SJSA1 (cell line): ENCODE data around the gene CLDN24. TPM values are rescaled to one million over a fixed set of nuclear protein-coding genes. Genes with fewer than 3 reads are reported as not detected.

Source experiments
- DNase-seq, 2 experiments: peaks; one replicate each; pipeline ENCODE4 v3.0.0-alpha.2; 2015 to 2020; ENCODE audit warnings: low spot score in 2 of 2, low read depth in 1 of 2
- H3K27ac ChIP-seq: fragments of 250-450 bp; sonication (Bioruptor Pico); 2 replicates; pipeline ENCODE4 v1.5.1; 2020; ENCODE audit warnings: mild to moderate bottlenecking, moderate library complexity
- H3K27me3 ChIP-seq: fragments of 250-450 bp; sonication (Bioruptor Pico); replicated peaks from 2 replicates; pipeline ENCODE4 v1.5.1; 2020; ENCODE audit warnings: mild to moderate bottlenecking, moderate library complexity
- H3K36me3 ChIP-seq: fragments of 250-450 bp; sonication (Bioruptor Pico); 2 replicates; pipeline ENCODE4 v1.5.1; 2020; ENCODE audit warnings: mild to moderate bottlenecking
- H3K4me1 ChIP-seq: fragments of 250-450 bp; sonication (Bioruptor Pico); replicated peaks from 2 replicates; pipeline ENCODE4 v1.6.1; 2021; ENCODE audit warnings: mild to moderate bottlenecking
- H3K4me3 ChIP-seq: fragments of 250-450 bp; sonication (Bioruptor Pico); 2 replicates; pipeline ENCODE4 v1.5.1; 2020; ENCODE audit warnings: mild to moderate bottlenecking
- H3K9me3 ChIP-seq: fragments of 250-450 bp; sonication (Bioruptor Pico); replicated peaks from 2 replicates; pipeline ENCODE4 v1.5.1; 2020; ENCODE audit warnings: mild to moderate bottlenecking
- total RNA-seq: library from RNA; depleted of rRNA; stranded (reverse); fragments of >200 nt; shearing (Covaris generic); gene quantifications from 2 replicates; pipeline ENCODE4 v1.2.3, GENCODE V29; 2014

The CLDN24 gene
- total RNA-seq, 1 experiment from 2014 or later, result not detected

DNA sequence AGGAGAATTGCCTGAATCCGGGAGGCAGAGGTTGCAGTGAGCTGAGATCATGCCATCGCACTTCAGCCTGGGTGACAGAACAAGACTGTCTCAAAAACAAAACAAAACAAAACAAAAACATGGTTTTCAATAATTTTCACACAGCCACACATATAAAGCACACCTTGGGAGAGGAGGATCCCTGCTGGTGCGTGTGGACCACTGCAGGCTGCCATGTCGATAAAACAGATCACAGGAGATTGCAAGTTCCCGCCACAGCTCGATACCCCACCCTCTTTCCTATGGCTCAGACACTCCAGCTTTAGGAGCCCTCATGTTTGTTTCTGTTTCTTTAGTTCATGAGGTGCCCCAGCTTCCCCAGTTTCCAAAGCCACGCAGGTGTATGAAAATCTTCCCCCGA, 31.3 kb upstream of the CLDN24 start:
- Histone ChIP-seq H3K4me1 (peaks cover 17% of the 10 kb centered on the region), H3K27ac (no peak overlapping the region), H3K9me3 (peaks cover 4% of the 10 kb centered on the region; the same call in 1 of the 2 replicates), H3K27me3 (no peaks in the 10 kb centered on the region), H3K36me3 (no peaks in the 10 kb centered on the region), H3K4me3 (no peak overlapping the region)
- DNase-seq, result no peak

DNA sequence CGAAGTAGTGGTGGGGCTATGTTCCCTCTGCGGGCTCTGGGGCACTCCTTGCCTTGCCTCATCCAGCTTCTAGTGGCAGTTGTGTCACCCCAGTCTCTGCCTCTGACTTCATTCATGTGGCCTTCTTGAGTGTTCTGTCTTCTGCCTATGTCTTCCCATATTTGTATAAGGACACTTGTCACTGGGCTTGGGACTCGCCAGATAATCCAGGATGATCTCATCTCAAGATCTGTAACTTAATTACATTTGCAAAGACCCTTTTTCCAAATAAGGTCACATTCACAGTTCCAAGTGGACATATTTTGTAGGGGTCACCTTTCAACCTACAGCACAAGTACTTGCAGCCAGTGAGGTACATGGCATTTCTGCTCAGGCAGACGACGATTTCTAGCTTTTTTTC, 30.3 kb upstream of the CLDN24 start:
- H3K27me3 ChIP-seq, result no peaks in the 10 kb centered on the region
- H3K9me3 ChIP-seq, result no peaks in the 10 kb centered on the region
- no peaks in the 10 kb centered on the region for H3K36me3 ChIP-seq
- no peak for DNase-seq
- no peak overlapping the region for H3K27ac ChIP-seq
- peaks cover 19% of the 10 kb centered on the region for H3K4me1 ChIP-seq
- no peak overlapping the region for H3K4me3 ChIP-seq

DNA sequence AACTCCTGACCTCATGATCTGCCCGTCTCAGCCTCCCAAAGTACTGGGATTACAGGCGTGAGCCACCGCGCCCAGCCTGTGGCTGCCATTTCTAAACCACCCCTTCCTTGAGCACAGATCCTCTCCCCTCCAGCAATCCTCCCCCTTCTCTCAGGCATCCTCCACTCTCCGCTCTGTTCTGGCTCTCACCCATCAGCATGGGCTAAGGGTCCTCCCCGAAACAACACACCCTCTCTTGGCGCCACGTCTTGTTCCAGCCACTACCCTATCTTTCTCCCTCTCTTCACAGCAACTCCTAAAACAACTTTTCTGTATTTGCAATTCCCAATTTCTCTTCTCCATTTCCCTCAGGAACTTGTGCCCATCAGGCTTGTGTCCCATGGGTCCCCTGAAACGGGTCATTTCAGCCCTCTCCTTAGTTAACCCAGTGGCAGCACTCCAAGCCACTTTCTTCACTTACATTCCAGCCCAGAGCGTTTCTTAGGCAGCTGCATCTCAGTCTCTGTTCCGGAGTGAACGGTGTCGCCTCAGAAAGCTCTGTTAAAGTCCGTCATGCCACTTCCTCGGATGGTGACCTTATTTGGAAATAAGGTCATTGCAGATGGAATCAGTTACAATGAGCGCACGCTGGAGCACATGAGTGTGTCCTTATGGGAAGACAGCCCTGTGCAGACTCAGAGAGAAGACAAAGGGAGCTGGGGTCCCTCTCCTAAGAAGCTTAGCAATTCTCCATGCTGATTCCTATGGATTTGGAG, 28.3 kb upstream of the CLDN24 start:
- H3K27me3 ChIP-seq, result no peaks in the 10 kb centered on the region
- no peaks in the 10 kb centered on the region for H3K36me3 ChIP-seq
- peaks cover 14% of the 10 kb centered on the region for H3K4me1 ChIP-seq
- no peak overlapping the region for H3K27ac ChIP-seq
- no peak overlapping the region for H3K4me3 ChIP-seq
- DNase-seq, result no peak
- H3K9me3 ChIP-seq, result no peaks in the 10 kb centered on the region

DNA sequence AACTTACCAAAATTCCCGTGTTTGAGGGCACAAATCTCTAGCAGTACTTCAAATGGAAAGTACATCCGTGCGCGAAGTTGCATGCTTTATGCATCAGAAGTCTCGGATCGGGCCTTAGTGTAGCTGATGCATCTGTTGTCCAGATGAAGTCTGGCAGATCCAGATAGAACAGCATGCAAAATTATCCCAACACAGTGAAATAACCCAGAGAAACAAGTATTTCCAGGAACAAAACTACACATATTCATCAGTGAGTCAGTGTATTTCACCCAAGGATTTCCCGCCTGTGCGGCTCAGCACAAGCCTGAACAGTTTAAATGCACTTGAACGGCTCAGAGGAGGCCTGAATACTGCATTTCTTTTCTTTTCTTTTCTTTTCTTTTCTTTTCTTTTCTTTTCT, 27.4 kb upstream of the CLDN24 start:
- peaks cover 13% of the 10 kb centered on the region for H3K4me1 ChIP-seq
- no peak overlapping the region for H3K4me3 ChIP-seq
- H3K27me3 ChIP-seq, result no peaks in the 10 kb centered on the region
- peak overlapping the region; percentile 21; the same call in 1 of the 2 replicates for H3K27ac ChIP-seq
- no peak for DNase-seq
- no peaks in the 10 kb centered on the region for H3K9me3 ChIP-seq
- H3K36me3 ChIP-seq, result no peaks in the 10 kb centered on the region

DNA sequence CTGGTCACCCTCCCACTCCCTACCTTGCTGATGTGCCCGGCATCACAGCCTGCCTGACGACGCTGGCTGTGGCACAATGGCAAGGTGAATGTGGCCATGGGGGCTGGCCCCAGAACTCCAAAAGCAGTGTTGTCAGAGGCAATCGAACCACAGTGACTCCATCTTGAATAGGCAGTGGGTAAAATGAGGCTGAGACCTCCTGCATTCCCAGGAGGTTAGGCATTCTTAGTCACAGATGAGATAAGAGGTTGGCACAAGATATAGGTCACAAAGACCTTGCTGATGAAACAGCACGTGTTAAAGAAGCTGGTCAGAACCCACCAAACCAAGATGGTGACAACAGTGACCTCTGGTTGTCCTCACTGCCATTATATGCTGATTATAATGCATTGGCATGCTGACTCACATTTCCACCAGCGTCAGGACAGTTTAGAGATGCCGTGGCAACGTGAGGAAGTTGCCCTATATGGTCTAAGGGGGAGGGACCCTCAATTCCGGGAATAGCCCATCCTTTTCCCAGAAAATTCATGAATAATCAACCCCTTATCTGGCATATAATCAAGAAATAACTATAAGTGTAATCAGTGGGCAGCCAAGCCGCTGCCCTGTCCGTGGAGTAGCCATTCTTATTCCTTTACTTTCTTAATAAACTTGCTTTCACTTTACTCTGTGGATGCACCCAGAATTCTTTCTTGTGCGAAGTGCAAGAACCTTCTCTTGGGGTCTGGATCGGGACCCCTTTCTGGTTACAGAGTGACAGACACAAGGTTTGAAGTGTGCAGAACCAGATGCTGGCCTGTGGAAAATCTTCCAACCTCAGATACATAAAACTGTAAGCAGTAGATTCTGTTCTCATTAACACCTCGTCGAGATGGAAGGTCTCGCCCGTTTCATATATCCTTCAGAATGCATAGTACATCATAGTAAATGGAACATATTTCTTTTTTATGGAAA, 26.8 kb upstream of the CLDN24 start:
- H3K4me3 ChIP-seq, result no peak overlapping the region
- no peaks in the 10 kb centered on the region for H3K27me3 ChIP-seq
- H3K9me3 ChIP-seq, result no peaks in the 10 kb centered on the region
- H3K27ac ChIP-seq, result peak overlapping the region; percentile 21
- peak; percentile 59 to 65 for DNase-seq
- H3K4me1 ChIP-seq, result peaks cover 13% of the 10 kb centered on the region
- H3K36me3 ChIP-seq, result no peaks in the 10 kb centered on the region

DNA sequence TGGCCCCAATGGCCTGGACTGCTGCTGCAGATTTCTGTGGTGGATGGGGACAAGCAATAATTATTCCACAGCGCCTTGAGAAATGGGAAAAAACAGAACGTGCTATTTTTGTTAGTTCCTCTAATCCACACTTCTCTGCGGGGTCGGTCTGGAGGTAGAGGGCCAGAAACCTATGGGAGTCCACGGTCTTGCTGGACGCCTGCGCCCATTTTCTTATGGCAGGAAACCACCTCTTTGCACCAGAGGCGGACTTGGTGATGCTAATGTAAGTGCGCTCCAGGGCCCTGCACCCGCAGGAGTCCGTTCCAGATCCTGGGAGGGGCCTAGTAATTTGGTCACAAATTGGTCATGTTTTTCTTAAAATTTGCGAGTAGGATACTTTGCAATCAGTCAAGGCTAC, 25.9 kb upstream of the CLDN24 start:
- H3K9me3 ChIP-seq, result no peaks in the 10 kb centered on the region

DNA sequence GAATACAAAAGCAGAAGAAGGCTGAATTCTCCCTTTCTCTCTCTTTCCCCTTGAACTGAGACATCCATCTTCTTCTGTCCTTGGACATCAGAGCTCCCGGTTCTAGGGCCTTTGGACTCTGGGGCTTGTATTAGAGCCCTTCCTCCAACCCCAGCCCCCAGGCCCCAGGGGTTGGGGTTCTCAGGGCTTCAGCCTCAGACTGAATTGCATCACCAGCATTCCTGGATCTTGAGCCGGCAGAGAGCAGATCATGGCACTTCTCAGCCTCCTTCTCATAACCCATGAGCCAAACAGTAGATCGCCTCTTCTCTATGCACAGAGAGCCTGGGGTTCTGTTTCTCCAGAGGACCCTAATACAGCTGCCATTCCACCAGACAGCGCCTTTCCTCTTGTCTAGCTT, 25.3 kb upstream of the CLDN24 start:
- no peak for DNase-seq
- Histone ChIP-seq H3K4me1 (peaks cover 13% of the 10 kb centered on the region), H3K27me3 (no peaks in the 10 kb centered on the region), H3K4me3 (no peak overlapping the region), H3K9me3 (no peaks in the 10 kb centered on the region), H3K27ac (no peak overlapping the region), H3K36me3 (no peaks in the 10 kb centered on the region)

More for the DNA sequence above, 25.9 kb upstream of the CLDN24 start:
- Histone ChIP-seq H3K27ac (no peak overlapping the region), H3K4me3 (no peak overlapping the region), H3K36me3 (no peaks in the 10 kb centered on the region), H3K27me3 (no peaks in the 10 kb centered on the region), H3K4me1 (peaks cover 13% of the 10 kb centered on the region)
- DNase-seq, result no peak

DNA sequence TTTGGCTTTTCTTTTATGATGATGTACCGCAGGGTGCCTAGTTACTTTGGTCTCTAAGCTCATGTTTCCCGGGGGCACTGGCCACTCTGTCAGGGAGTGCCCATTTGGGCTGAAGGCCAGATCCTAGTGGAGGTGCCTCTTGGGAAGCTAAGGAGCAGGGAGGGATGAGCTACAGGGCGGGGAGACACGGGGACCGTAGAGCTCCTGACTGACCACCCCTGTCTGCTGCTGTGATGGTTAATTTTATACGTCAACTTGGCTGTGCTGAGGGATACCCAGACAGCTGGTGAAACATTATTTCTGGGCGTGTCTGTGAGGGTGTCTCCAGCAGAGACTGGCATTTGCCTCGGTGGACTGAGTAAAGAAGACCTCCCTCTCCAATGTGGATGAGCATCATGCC, 24.9 kb upstream of the CLDN24 start:
- Histone ChIP-seq H3K4me3 (no peak overlapping the region), H3K36me3 (no peaks in the 10 kb centered on the region), H3K27me3 (no peaks in the 10 kb centered on the region), H3K4me1 (peaks cover 13% of the 10 kb centered on the region), H3K9me3 (no peaks in the 10 kb centered on the region), H3K27ac (no peak overlapping the region)
- DNase-seq, result no peak

DNA sequence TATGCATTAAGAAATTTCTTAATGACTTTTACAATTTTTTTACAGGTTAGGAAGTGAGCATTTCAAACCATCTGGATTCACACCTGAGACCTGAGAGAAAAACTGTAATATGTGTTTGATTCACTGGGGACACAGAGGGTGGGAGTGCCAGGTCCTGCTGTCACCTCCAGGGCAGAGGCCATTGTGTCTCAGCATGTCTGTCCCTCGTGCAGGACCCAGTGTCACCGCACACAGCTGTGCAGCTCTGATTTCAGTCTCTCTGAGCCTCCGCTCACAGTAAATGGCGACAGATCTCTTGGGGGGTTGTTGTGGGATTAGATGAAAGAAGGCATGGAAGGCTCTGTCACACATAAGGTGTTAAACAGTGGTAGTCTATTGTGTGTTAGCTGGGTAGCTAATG, 23.0 kb upstream of the CLDN24 start:
- Histone ChIP-seq H3K27me3 (no peaks in the 10 kb centered on the region), H3K4me1 (peaks cover 13% of the 10 kb centered on the region)
- DNase-seq, result no peak

DNA sequence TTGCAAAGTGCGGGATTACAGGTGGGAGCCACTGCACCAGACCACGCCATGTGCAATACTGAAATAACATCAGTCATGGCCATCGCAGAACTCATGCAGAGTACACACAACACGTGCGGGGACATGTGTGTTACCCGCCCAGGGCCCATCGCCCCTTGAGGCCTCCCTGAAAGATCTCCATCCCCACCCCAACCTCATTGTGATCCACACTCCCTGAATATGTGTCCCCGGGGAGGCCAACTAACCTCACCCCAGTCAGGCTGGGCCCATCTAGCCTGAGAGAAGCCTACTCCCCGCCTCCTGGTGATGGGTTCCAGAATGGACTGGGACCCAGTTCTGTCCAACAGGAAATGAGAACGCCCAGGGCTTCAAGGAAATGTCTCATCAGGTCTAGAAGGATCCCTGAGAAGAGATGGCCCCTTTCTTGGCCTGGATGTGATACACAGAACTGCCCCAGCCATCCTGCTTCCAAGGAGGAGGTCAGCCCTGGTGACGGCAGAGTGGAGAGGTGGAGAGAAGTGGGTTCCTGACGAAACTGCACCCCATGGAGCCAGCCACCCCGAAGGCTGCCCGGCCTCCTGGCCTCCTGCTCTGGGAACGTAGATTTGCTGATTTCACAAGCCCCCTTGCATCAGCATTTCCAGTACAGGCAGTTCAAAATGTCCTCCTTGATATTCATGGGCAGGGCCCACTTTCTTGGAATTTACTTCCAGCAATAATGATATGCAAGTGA, 22.5 kb upstream of the CLDN24 start:
- Histone ChIP-seq H3K4me3 (no peak overlapping the region), H3K4me1 (peaks cover 13% of the 10 kb centered on the region), H3K27ac (no peak overlapping the region), H3K9me3 (no peaks in the 10 kb centered on the region), H3K36me3 (no peaks in the 10 kb centered on the region), H3K27me3 (no peaks in the 10 kb centered on the region)
- DNase-seq, result no peak

More for the DNA sequence above, 23.0 kb upstream of the CLDN24 start:
- Histone ChIP-seq H3K4me3 (no peak overlapping the region), H3K27ac (no peak overlapping the region), H3K36me3 (no peaks in the 10 kb centered on the region), H3K9me3 (no peaks in the 10 kb centered on the region)

DNA sequence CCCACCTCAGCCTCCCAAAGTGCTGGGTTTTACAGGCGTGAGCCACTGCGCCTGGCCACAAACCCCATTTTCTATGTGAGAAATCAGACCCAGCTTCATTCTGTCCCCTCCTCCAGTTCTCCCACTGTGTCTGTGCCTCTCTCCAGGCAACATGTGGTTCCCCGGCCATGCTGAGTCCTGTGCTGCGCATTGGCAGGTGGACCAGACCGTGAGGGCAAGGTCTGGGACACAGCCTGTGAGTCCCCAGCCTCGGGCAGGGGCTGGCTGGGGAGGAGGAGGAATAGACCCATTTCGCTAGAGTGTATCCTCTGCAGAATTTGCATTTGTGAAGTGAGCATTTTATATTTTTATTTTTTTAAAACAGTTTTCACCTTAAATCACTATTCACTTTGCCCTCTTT, 21.5 kb upstream of the CLDN24 start:
- H3K27me3 ChIP-seq, result no peaks in the 10 kb centered on the region
- no peak for DNase-seq
- H3K36me3 ChIP-seq, result no peaks in the 10 kb centered on the region
- H3K9me3 ChIP-seq, result no peaks in the 10 kb centered on the region
- H3K4me3 ChIP-seq, result no peak overlapping the region
- peaks cover 3% of the 10 kb centered on the region for H3K4me1 ChIP-seq
- H3K27ac ChIP-seq, result no peak overlapping the region

DNA sequence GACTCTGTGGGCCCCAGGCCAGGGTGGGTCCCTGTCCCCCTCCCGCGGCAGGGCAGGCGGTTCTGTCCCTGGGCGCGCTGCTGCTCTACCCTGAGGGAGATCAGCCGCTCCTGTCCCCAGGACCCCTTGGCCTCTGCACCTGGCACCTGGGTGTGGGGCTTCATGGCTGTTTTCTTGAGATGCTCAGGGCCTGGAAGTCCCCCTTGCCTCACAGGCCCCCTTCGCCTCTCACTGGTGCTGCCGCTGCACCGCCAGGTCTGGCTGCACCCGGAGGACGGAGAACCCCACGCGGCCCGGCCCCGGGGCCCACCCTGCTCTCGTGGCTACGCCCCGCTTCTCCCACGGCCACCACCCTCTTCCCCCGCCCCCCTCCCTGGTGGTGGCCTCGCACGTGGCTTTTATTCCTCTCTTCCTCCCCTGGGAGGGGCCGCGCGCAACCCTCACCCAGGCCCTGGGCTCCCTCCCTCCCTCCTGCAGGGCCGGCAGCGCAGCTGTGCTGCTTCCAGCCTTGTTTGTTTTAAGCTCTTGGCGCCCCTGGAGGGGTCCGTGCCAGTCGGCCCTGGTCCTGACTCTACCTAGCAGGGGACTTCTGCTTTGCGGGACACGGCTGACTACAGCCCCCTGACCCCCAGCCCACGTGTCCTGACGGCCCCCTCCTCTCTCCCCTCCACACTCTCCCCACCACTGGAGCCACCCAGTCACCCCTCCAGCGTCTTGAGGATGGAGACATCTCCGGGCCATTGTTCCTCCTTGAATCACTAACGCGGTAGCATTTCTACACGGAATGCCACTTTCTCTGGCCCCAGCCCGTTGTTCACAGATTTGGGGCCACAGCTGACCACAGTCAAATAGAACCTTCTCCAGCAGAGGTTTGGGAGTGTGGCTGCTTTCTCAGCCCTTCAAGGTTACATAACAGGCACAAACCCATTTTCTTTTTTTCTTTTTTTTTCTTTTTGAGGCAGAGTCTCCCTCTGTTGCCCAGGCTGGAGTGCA, 20.6 kb upstream of the CLDN24 start:
- H3K4me1 ChIP-seq, result no peaks in the 10 kb centered on the region
- H3K9me3 ChIP-seq, result no peaks in the 10 kb centered on the region
- DNase-seq, result no peak
- H3K27ac ChIP-seq, result no peak overlapping the region
- no peaks in the 10 kb centered on the region for H3K36me3 ChIP-seq
- H3K4me3 ChIP-seq, result no peak overlapping the region
- no peaks in the 10 kb centered on the region for H3K27me3 ChIP-seq

DNA sequence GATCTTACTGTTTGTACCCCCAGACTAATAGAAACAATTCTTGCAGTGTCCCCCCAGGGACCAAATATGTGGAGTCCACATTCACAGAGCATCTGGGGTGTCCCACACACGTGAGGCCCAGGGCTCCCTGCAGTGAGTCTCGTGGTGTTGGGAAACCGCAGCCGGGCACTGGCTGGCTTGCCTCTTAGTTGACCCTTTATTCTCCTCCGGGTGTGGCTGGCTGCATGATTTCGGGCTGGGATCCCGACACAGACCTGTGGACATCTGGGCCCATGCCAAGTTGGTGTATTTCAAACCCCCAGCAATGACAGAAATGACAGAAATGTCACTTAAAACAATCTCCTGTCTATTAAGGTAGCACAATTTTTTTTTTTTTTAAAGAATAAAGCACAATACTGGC, 15.6 kb upstream of the CLDN24 start:
- Histone ChIP-seq H3K9me3 (no peaks in the 10 kb centered on the region), H3K27ac (no peak overlapping the region), H3K36me3 (no peaks in the 10 kb centered on the region), H3K27me3 (no peaks in the 10 kb centered on the region), H3K4me3 (no peak overlapping the region), H3K4me1 (peaks cover 17% of the 10 kb centered on the region)
- no peak for DNase-seq
